ENCODE data around the gene CTXND2.
"Not testable (repeated sequence)": the region's sequence is repeated elsewhere in the genome, so short reads cannot be mapped to it uniquely, and the experiment has no call there.

CTXND2 gene

DNA sequence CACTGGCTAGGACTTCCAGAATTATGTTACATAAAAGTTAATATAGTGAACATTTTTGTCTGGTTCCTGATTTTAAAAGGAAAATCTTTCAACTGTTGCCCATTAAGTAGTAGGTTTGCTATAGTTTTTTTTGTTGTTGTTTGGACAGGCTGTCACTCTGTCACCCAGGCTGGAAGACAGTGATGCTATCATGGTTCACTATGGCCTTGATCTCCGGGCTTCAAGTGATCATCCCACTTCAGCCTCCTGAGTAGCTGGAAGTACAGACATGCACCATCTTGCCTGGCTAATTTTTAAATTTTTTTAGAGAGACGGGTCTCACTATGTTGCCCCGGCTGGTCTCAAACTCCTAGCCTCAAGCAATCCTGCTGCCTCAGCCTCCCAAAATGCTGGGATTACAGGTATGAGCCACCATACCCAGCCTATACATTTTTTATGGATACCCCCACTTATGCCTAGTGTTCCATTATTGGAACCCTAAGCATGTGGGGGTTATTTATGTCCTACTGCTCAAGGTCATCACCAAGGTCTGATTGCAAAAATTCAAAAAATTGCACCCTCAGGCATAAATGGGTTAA is 6.5 kb downstream of the CTXND2 start:
- DNase-seq: no peak

DNA sequence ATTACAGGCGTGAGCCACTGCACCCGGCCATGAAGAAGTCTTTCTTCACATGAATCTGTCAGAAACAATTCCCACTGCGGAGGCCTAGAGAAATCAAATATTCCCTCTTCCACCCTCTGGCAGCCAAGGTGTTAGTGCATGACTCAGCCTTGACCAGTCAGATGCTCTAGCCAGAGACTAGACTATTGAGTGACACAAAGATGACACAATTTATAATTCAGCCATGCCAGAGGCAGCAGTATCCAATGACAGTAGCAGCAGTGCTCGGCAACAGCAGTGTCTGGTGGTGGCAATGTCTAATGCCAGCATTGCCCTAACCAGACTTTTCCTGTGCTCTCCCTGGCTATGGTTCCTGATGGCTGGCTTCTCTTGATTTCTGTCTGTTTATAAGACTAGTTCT is 8.7 kb downstream of the CTXND2 start:
- no peak for DNase-seq

DNA sequence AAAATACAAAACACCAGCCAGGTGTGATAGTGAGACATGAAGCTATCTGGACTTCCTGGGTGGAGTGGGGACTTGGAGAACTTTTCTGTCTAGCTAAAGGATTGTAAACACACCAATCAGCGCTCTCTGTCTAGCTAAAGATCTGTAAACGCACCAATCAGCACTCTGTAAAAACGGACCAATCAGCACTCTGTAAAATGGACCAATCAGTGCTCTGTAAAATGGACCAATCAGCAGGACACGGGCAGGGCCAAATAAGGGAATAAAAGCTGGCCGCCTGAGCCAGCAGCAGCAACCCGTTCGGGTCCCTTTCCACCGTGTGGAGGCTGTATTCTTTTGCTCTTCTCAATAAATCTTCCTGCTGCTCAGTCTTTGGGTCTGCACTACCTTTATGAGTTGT is 12.9 kb downstream of the CTXND2 start:
- not testable (repeated sequence) for DNase-seq

DNA sequence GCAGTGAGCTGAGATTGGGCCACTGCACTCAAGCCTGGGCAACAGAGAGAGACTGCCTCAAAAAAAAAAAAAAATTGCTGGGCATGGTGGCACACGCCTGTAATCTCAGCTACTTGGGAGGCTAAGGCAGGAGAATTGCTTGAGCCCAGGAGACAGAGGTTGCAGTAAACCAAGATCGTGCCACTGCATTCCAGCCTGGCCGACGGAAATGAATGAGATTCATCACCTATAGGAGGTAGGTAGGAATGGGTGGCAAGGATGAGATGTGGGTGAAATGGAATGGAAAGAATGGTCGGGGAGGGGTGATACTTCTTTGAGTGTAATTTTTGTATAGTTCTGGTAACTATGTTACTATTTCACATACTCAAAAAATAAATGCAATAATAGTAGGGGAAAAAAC is 15.4 kb downstream of the CTXND2 start:
- no peak for DNase-seq

DNA sequence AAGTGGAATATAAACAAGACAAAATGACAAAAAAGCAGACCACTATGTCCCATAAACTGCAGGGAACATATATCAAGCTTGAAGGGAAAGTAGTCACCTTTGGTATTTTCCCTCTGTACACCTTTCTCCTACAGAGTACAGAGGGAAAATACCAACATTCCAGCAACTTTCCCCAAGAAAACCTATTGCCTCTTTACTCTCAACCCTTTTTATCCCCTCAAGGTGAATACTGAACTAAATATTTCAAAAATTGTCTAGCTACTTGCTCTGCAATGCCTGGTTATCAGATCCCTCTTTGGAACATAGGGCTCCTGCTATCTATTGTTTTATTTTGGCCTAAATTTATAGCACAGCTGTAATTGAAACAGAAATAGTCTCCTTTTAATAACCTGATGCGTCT is 15.8 kb downstream of the CTXND2 start:
- no peak for DNase-seq

DNA sequence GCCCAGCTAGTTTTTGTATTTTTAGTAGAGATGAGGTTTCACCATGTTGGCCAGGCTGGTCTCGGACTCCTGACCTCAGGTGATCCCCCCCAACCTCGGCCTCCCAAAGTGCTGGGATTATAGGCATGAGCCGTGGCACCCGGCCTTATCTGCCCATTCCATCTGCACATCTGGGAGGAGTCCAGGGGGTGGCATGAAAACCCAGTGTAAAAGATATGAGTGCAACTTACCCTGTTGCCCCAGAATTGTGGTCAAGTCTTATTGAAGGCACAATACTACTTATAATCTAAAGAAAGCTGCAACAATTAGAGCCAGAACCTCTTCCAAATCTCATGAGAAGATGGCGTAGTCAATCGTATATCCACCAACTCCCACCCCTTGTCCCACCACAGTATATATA is 18.4 kb downstream of the CTXND2 start:
- DNase-seq: no peak

DNA sequence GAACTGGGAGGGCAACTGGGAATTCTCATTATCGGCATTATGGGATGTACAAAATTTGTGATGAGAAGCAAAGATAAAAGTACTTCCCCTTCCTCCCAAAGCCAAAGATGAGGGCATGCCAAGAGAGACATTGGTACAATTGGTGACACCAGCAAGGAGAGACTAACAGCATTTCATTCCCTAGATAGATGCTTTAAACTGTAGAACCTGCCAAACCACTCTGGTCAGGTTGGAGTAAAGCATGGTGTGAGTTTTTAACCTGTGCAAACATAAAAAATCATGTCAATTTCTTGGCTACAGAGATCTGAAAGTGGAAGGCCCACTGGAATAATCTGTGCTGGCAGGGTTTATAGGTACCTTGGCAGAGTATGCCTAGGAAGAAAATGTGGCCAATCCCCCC is 19.4 kb downstream of the CTXND2 start:
- no peak for DNase-seq

DNA sequence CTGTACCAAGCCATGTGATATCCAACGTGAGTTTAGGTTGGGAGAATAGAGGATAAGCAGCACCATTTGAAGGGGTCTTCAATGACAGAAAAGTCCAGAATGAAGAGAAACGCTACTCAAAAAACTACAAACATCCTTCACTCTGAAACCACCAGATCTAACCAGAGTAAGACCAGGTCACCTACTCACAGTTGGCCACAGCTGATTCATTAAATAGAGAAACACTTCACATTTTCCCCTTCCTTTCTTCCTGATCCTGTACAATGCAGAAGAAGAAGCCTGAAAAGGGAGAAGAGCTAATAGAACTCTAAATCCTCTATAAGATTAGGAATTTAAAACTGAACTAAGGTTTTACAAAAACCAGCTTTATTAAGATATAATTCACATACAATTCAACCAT is 19.9 kb downstream of the CTXND2 start:
- DNase-seq: no peak

DNA sequence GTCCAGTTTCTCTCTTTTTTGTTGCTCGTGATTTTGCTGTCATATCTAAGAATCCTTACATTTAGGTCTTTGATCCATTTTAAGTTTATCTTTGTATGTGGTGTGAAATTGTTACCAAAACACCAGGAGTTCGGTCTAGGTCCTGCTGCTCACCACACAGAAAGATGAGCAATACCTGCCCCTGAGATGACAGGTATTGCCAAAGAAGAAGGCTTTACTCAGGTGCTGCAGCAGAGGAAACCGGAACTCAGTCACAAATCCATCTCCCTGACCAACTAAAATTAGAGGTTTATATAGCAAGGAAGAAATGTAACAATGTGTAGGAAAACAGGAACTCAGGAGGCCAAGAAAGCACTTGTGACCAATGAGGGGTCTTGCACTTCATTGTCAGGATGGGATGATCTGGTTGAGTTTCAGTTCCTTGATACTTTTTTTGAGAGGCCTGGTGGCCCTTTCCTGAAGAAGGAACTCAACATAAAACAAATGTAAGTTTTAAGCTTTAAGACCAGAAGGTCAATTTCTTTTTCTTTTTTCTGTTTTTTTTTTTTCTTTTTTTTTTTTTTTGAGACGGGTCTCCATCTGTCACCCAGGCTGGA is 22.7 kb downstream of the CTXND2 start:
- DNase-seq: peak; percentile 96

DNA sequence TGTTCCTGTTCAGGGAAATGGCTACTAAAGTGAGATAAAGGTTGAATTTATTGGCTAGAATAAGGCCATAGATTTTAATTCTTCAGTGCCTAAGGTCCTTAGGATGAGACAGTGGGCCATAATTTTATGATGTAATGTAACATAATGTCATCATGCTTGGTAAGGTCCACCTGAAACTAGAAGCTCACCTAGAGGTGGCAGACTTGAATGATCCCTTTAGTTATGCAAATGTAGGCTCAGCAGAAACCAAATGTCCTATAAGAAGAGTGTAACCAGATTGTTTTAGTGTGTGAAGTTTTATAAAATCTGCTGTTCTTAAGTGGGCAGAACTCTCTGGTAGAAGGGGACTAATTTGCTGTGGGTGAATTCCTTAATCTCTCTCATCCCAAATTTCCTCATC is 25.7 kb downstream of the CTXND2 start:
- DNase-seq: no peak

DNA sequence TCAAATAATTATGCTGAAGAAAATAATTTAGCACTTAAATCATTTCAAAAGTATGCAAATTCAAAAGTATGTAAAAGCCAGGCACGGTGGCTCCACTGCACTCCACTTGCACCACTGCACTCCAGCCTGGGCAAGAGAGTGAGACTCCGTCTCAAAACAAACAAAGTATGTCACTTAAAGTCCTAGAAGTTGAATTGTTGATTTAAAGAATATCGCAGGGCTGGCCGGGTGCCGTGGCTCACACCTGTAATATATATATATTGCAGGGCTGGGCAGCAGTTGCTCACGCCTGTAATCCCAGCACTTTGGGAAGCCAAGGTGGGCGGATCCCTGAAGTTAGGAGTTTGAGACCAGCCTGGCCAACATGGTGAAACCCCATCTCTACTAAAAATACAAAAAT is 30.5 kb downstream of the CTXND2 start:
- no peak for DNase-seq

DNA sequence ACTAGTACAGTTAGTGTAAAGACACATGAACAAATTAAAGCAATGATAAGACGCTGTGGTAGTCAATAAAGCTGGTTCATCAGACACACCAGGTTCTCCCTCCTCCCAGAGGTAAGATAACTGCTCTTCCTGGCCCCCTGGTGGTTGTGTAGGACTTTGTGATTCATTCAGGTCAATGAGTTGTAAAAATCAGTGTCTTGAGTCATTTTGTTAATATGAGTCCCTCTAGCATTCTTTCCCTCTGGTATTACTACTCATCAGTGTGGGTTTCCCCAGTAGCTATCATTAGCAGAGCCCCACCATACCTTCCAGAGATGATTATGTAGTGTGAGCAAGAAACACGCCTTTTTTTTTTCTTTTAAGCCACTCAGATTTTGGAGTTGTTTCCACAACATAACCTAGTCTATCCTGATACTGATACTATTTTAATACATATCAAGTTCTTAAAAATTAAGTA is 35.6 kb downstream of the CTXND2 start:
- peak; percentile 64 for DNase-seq

DNA sequence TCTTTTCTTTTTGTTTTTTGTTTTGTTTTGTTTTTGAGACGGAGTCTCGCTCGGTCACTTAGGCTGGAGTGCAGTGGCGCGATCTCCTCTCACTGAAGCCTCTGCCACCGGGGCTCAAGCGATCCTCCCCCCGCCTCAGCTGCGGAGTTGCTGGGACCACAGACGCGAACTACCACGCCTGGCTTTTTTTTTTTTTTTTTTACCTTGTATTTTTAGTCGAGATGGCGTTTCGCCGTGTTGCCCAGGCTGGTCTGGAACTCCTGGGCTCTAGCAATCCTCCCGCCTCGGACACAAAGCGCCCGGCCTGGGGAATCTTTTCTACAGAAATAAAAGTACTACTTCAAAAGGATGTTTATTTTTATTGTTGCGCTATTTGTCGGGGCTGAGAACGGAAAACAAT is 38.1 kb downstream of the CTXND2 start:
- no peak for DNase-seq

DNA sequence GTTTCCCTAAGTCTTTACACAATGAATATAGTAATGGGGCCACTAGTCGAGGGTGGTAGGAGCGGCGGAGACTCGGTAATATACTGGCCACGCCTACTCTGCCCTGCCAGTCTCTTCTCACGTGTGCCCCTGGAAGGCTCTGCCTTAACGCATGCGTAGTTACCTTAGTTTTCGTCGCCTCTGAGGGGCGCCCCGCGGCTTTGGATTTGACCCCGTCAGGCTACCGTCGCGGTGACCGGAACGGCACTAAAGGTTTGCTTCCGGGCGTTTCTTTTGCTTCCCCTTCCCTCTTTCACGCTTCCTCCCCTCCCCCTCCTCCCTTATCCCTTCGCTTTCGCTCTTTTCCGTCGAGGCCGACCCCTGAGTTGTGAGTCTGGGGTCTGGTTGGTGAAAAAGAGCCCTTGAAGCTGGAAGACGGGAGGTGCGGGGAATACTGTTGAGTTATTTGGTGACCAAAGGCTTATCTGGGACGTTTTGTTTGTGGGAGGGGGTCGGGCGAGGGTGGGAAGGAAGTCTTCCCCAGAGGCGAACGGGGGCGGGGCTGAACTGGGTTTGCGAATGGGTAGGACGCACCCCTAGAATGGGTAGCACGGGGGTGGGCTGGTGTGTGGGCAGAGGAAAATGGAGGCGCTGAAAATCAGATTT is 39.3 kb downstream of the CTXND2 start, which contains the start of gene SETDB1:
Gene SETDB1, plus strand, starts transcription at position 267 of the 645 bp plus-strand sequence. CDS start 1,352 bp downstream, outside the sequence.
- DNase-seq: peak; percentile 99

DNA sequence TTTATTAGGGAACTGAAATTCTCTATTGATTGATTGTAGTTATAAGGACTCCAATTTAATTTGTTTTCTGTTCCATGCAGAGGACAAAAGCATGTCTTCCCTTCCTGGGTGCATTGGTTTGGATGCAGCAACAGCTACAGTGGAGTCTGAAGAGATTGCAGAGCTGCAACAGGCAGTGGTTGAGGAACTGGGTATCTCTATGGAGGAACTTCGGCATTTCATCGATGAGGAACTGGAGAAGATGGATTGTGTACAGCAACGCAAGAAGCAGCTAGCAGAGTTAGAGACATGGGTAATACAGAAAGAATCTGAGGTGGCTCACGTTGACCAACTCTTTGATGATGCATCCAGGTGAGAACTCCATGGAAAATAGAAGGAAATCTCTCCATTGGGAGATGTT is 40.7 kb downstream of the CTXND2 start:
- DNase-seq: peak; percentile 65

DNA sequence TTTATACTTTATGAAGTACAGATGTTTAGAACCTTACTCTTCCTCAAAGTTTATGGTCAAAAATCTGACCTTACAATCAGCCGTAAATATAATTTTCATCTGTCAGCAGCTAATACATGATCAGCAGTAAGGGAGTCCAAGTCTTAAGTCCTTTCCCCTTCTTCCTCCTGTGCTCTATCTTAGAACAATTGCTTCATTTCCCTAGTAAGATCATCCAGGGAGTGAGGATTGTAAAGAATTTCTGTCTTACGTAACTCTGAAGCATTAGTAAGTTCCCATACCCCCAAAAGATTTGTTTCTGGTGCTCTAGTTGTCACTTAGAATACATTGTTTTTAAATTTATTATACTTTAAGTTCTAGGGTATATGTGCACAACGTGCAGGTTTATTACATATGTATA is 41.4 kb downstream of the CTXND2 start:
- DNase-seq: peak; percentile 51

DNA sequence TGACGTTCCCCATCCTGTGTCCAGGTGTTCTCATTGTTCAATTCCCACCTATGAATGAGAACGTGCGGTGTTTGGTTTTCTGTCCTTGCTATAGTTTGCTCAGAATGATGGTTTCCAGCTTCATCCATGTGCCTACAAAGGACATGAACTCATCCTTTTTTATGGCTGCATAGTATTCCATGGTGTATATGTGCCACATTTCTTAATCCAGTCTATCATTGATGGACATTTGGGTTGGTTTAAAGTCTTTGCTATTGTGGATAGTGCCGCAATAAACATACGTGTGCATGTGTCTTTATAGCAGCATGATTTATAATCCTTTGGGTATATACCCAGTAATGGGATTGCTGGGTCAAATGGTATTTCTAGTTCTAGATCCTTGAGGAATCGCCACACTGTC is 41.8 kb downstream of the CTXND2 start:
- DNase-seq: not testable (repeated sequence)

DNA sequence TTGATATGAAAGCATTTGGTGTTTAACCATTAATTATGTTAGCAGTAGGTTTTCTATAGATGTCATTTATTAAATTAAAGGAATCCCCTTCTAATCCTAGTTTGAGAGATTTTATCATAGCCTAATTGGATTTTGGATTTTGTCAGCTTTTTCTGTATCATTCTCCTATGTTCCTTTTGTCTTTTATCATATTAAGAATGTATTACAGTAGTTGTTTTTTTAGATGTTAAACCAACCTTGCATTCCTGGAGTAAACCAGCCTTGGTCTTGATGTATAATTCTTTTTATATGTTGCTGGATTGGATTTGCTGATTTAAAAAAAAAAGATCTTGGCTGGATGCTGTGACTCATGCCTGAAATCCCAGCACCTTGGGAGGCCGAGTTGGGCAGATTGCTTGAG is 44.8 kb downstream of the CTXND2 start:
- DNase-seq: peak; percentile 9

DNA sequence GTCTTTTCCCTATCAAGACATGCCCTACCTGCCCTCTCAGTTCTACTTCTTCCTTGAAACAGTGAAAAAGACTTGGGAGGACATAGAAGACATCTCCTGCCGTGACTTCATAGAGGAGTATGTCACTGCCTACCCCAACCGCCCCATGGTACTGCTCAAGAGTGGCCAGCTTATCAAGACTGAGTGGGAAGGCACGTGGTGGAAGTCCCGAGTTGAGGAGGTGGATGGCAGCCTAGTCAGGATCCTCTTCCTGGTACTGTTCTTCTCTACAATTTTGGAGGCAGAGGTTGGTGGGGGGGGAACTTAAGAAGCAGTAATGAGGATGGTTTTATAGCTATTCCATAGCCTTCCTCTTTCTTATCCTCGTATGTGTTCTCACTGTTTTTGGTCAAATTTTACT is 57.9 kb downstream of the CTXND2 start:
- DNase-seq: no peak

DNA sequence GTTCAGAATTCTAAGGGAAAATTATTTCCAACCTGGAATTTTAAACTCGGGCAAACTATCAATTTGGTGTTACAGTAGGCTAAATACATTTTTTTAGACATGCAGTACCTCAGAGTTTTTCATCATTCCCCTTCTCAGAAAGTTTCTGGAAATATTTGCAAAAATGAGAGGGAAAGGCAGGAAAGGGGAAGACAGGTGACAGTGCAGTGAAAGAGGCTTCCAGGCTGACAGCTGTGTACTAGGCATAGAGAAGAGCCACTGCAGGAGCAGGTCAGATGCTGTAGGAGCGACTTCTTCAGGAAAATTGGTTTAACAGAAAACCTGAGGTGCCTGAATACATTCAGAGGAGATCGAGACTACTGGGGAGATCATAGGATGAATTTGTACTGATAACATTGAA is 67.8 kb downstream of the CTXND2 start:
- no peak for DNase-seq

DNA sequence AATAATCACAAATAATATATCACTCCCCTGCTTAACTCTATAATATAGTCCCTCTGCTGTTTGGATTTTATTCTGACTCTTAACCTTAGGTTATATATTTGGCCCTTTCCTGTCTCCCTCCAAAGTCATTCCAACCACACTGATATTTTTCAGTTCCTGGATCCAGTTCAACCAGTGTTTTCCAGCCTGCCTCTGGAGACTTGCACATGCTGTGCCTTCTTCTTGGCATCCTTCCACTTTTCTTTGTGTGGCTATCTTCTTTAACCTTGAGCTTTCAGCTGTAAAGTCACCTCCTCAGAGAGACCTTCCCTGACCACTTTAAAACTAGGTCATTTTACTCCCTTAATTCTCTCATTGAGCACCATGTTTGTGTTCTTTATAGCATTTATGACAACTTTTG is 68.3 kb downstream of the CTXND2 start:
- DNase-seq: no peak

DNA sequence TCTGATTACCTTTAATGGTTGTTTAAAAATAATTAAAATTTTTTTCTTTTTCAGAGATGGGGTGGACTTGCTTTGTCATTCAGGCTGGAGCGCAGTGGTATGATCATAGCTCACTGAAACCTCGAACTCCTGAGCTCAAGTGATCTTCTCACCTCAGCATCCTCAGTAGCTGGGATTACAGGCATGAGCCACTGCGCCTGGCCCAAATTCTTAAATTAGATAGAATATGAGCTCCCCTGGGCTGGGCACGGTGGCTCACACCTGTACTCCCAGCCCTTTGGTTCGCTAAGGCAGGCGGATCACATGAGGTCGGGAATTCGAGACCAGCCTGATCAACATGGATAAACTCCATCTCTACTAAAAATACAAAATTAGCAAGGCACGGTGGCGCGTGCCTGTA is 70.7 kb downstream of the CTXND2 start:
- DNase-seq: no peak

DNA sequence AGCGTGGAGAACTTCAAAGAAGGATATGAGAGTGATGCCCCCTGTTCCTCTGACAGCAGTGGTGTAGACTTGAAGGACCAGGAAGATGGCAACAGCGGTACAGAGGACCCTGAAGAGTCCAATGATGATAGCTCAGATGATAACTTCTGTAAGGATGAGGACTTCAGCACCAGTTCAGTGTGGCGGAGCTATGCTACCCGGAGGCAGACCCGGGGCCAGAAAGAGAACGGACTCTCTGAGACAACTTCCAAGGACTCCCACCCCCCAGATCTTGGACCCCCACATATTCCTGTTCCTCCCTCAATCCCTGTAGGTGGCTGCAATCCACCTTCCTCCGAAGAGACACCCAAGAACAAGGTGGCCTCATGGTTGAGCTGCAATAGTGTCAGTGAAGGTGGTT is 73.7 kb downstream of the CTXND2 start:
- no peak for DNase-seq

DNA sequence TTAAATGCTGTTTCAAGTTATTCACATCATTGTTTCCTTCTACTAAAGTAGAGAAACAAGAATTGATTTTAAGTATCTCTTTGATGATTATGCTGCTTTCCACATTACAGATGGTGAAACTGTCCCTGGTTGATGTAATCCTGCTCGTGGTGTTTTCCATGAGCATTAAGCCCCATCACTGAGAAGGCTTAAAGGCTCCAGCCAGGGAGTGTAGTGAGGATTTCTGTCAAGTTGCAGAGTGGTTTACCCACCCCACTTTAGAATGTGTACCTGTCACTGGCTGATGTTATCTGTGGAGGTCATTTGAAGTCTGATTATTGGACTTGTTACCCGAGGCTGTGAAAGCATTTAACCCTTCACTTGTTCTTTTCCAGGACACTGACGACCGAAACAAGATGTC is 74.8 kb downstream of the CTXND2 start:
- DNase-seq: no peak
